Fibroblast of gingiva (primary cell): ENCODE measurements around the gene GLTP.
A peak's percentile ranks its signal among the peaks of the same experiment; 100 is the strongest.
"Not testable (repeated sequence)": the region's sequence is repeated elsewhere in the genome, so short reads cannot be mapped to it uniquely, and the experiment has no call there.

ENCODE experiments used
- DNase-seq: peaks from one replicate; pipeline ENCODE4 v3.0.0-alpha.2; 2011; ENCODE audit warnings: low read depth

GLTP gene

GRCh38 chr12:109902891-109903418 is 22.6 kb upstream of the GLTP start:
- DNase-seq = no peak

- no peak for DNase-seq
Observed at GRCh38 chr12:109900752-109901580, 20.6 kb upstream of the GLTP start.

- peak; percentile 86 for DNase-seq
Observed at GRCh38 chr12:109899783-109900751, 19.7 kb upstream of the GLTP start, which contains the start of gene TCHP. TSS of gene TCHP (plus strand) at chr12:109900274. CDS start at chr12:109903027, 2,753 bp downstream.

GRCh38 chr12:109899345-109899744 is 19.0 kb upstream of the GLTP start:
- not testable (repeated sequence) for DNase-seq

- DNase-seq = no peak
Observed at GRCh38 chr12:109897029-109897428, 16.7 kb upstream of the GLTP start.

GRCh38 chr12:109896188-109896587 is 15.8 kb upstream of the GLTP start:
- no peak for DNase-seq

- no peak for DNase-seq
Observed at GRCh38 chr12:109894939-109895338, 14.6 kb upstream of the GLTP start.

- no peak for DNase-seq
Observed at GRCh38 chr12:109893261-109893995, 13.1 kb upstream of the GLTP start.

- DNase-seq = no peak
Observed at GRCh38 chr12:109892748-109893147, 12.4 kb upstream of the GLTP start.

GRCh38 chr12:109892165-109892715 is 11.9 kb upstream of the GLTP start:
- DNase-seq = no peak

GRCh38 chr12:109891731-109892130 is 11.4 kb upstream of the GLTP start:
- not testable (repeated sequence) for DNase-seq

- DNase-seq = no peak
Observed at GRCh38 chr12:109890620-109891170, 10.4 kb upstream of the GLTP start.

GRCh38 chr12:109888179-109889020 is 8.1 kb upstream of the GLTP start:
- DNase-seq = peak; percentile 83

- no peak for DNase-seq
Observed at GRCh38 chr12:109885616-109886015, 5.3 kb upstream of the GLTP start.

GRCh38 chr12:109883461-109883860 is 3.1 kb upstream of the GLTP start:
- no peak for DNase-seq

- DNase-seq = no peak
Observed at GRCh38 chr12:109881752-109882151, 1.4 kb upstream of the GLTP start.

GRCh38 chr12:109880938-109881337 is 597 bp upstream of the GLTP start:
- no peak for DNase-seq

GRCh38 chr12:109879351-109880042 is 844 bp downstream of the GLTP start:
- peak; percentile 8 for DNase-seq

GRCh38 chr12:109878749-109879148 is 1.6 kb downstream of the GLTP start:
- no peak for DNase-seq

- DNase-seq = no peak
Observed at GRCh38 chr12:109878247-109878625, 2.1 kb downstream of the GLTP start.
